Astrocyte (in vitro differentiated cells and primary cell): Measurements from ENCODE around the gene ADRA2B. TPM values are rescaled to one million over a fixed set of nuclear protein-coding genes. Genes with fewer than 3 reads are reported as not detected.

Experiments used
- DNase-seq: peaks from one replicate; pipeline ENCODE4 v3.0.0-alpha.2; 2010; ENCODE audit warnings: low read depth
- FAIRE-seq: peaks from 2 replicates; lab custom pipeline; 2011; peaks lifted over from hg19 to GRCh38; lab: Jason Lieb, UNC
- H2AFZ ChIP-seq: 2 replicates; pipeline ENCODE4 v1.6.0; 2012; ENCODE audit warnings: low read depth, low read length, inconsistent platforms
- H3K27ac ChIP-seq: 2 replicates; pipeline ENCODE4 v1.5.1; 2011; ENCODE audit warnings: low read depth, low read length, inconsistent platforms
- H3K27me3 ChIP-seq: 2 replicates; pipeline ENCODE4 v1.6.0; 2011; ENCODE audit warnings: low read length, inconsistent platforms; ENCODE audit not compliant: insufficient read depth
- H3K36me3 ChIP-seq: 2 replicates; pipeline ENCODE4 v1.5.1; 2011; ENCODE audit warnings: low read length, inconsistent platforms; ENCODE audit not compliant: insufficient read depth
- H3K4me1 ChIP-seq: 2 replicates; pipeline ENCODE4 v1.5.1; 2011; ENCODE audit warnings: low read length, inconsistent platforms; ENCODE audit not compliant: insufficient read depth
- H3K4me2 ChIP-seq: 2 replicates; pipeline ENCODE4 v1.6.0; 2012; ENCODE audit warnings: low read length, inconsistent platforms
- H3K4me3 ChIP-seq: 2 replicates; pipeline ENCODE4 v1.5.1; 2011; ENCODE audit warnings: low read depth, mild to moderate bottlenecking, low read length, inconsistent platforms; ENCODE audit not compliant: insufficient read depth
- H3K79me2 ChIP-seq: 2 replicates; pipeline ENCODE4 v1.6.0; 2012; ENCODE audit warnings: mild to moderate bottlenecking, low read length, inconsistent platforms; ENCODE audit not compliant: insufficient read depth
- H3K9ac ChIP-seq: 2 replicates; pipeline ENCODE4 v1.6.0; 2012; ENCODE audit warnings: mild to moderate bottlenecking, low read length, inconsistent platforms
- H3K9me3 ChIP-seq: 2 replicates; pipeline ENCODE4 v1.5.1; 2012; ENCODE audit warnings: low read depth, mild to moderate bottlenecking, low read length, inconsistent platforms; ENCODE audit not compliant: insufficient read depth
- H4K20me1 ChIP-seq: 2 replicates; pipeline ENCODE4 v1.6.0; 2012; ENCODE audit warnings: low read length, inconsistent platforms; ENCODE audit not compliant: insufficient read depth
- H3K27ac Mint-ChIP-seq: one replicate; pipeline ENCODE4 v1.8.0; 2021; ENCODE audit warnings: mild to moderate bottlenecking, mixed read lengths; ENCODE audit not compliant: unreplicated experiment
- H3K27me3 Mint-ChIP-seq: one replicate; pipeline ENCODE4 v1.8.0; 2021; ENCODE audit warnings: low read depth, mixed read lengths; ENCODE audit not compliant: unreplicated experiment
- H3K36me3 Mint-ChIP-seq: one replicate; pipeline ENCODE4 v1.8.0; 2021; ENCODE audit warnings: low read depth, mixed read lengths; ENCODE audit not compliant: unreplicated experiment
- H3K4me1 Mint-ChIP-seq: one replicate; pipeline ENCODE4 v1.8.0; 2021; ENCODE audit warnings: low read depth, mixed read lengths; ENCODE audit not compliant: unreplicated experiment
- H3K4me3 Mint-ChIP-seq: one replicate; pipeline ENCODE4 v1.8.0; 2021; ENCODE audit warnings: mild to moderate bottlenecking, moderate library complexity, mixed read lengths; ENCODE audit not compliant: unreplicated experiment
- H3K9me3 Mint-ChIP-seq: one replicate; pipeline ENCODE4 v1.8.0; 2021; ENCODE audit warnings: mild to moderate bottlenecking, mixed read lengths; ENCODE audit not compliant: unreplicated experiment
- CTCF ChIP-seq: IDR thresholded peaks from 2 replicates; pipeline ENCODE4 v1.5.1; 2011; ENCODE audit warnings: low read depth, mild to moderate bottlenecking, inconsistent platforms, low read length, moderate library complexity; ENCODE audit not compliant: insufficient read depth
- EZH2 ChIP-seq: IDR thresholded peaks from 2 replicates; pipeline ENCODE4 v1.6.1; 2012; ENCODE audit warnings: mild to moderate bottlenecking, low read length, inconsistent platforms; ENCODE audit not compliant: insufficient read depth
- total RNA-seq: library from RNA; stranded (reverse); gene quantifications from 2 replicates; pipeline ENCODE4 v1.2.1, GENCODE V29; 2021

The ADRA2B gene
- total RNA-seq, 1 donor from 2014 or later: not detected

GRCh38 chr2:96154506-96155380, 38.4 kb upstream of the ADRA2B start:
- Histone ChIP-seq H3K27me3 (no peaks in the 10 kb centered on the region), H3K9ac (no peak overlapping the region), H3K36me3 (no peaks in the 10 kb centered on the region), H3K27ac (no peak overlapping the region), H3K9me3 (no peaks in the 10 kb centered on the region), H3K79me2 (no peaks in the 10 kb centered on the region), H3K4me3 (no peak overlapping the region), H2AFZ (no peak overlapping the region), H3K4me1 (peaks cover 8% of the 10 kb centered on the region), H3K4me2 (no peak overlapping the region), H4K20me1 (no peaks in the 10 kb centered on the region)
- Mint-ChIP-seq H3K36me3 (no peaks in the 10 kb centered on the region), H3K4me3 (no peak overlapping the region), H3K27ac (no peak overlapping the region), H3K4me1 (no peaks in the 10 kb centered on the region), H3K9me3 (peaks cover 2% of the 10 kb centered on the region), H3K27me3 (peaks cover 64% of the 10 kb centered on the region)
- TF ChIP-seq CTCF (no peak), EZH2 (no peak)
- no peak for FAIRE-seq
- no peak for DNase-seq

GRCh38 chr2:96153991-96154431, 37.6 kb upstream of the ADRA2B start:
- Histone ChIP-seq H3K9me3 (no peaks in the 10 kb centered on the region), H4K20me1 (no peaks in the 10 kb centered on the region), H3K4me1 (peaks cover 8% of the 10 kb centered on the region), H3K4me2 (no peak overlapping the region), H3K79me2 (no peaks in the 10 kb centered on the region), H3K4me3 (no peak overlapping the region), H3K9ac (no peak overlapping the region), H3K36me3 (no peaks in the 10 kb centered on the region), H3K27ac (no peak overlapping the region), H3K27me3 (no peaks in the 10 kb centered on the region), H2AFZ (no peak overlapping the region)
- TF ChIP-seq EZH2 (no peak), CTCF (no peak)
- Mint-ChIP-seq H3K36me3 (no peaks in the 10 kb centered on the region), H3K4me3 (no peak overlapping the region), H3K27me3 (peaks cover 63% of the 10 kb centered on the region), H3K27ac (no peak overlapping the region), H3K4me1 (no peaks in the 10 kb centered on the region), H3K9me3 (peaks cover 2% of the 10 kb centered on the region)
- no peak for FAIRE-seq
- DNase-seq: no peak

GRCh38 chr2:96153291-96153713, 36.9 kb upstream of the ADRA2B start:
- no peak for TF ChIP-seq EZH2
- TF ChIP-seq CTCF: no peak
- no peak for DNase-seq
- Histone ChIP-seq H2AFZ (no peak overlapping the region), H3K36me3 (no peaks in the 10 kb centered on the region), H3K27me3 (no peaks in the 10 kb centered on the region), H3K4me2 (no peak overlapping the region), H4K20me1 (no peaks in the 10 kb centered on the region), H3K9me3 (no peaks in the 10 kb centered on the region), H3K4me1 (peaks cover 14% of the 10 kb centered on the region), H3K4me3 (no peak overlapping the region), H3K27ac (no peak overlapping the region), H3K9ac (no peak overlapping the region), H3K79me2 (no peaks in the 10 kb centered on the region)
- H3K27me3 Mint-ChIP-seq: peaks cover 58% of the 10 kb centered on the region
- no peak overlapping the region for H3K27ac Mint-ChIP-seq
- H3K4me1 Mint-ChIP-seq: peaks cover 1% of the 10 kb centered on the region
- H3K36me3 Mint-ChIP-seq: no peaks in the 10 kb centered on the region
- FAIRE-seq: no peak
- H3K4me3 Mint-ChIP-seq: no peak overlapping the region
- H3K9me3 Mint-ChIP-seq: peaks cover 2% of the 10 kb centered on the region
